H9 (cell line): ENCODE data around the gene OR7C1. TPM values are rescaled to one million over a fixed set of nuclear protein-coding genes. Genes with fewer than 3 reads are reported as not detected.

Experiments used
- DNase-seq: peaks from one replicate; pipeline ENCODE4 v3.0.0-alpha.2; 2017
- H2AFZ ChIP-seq: one replicate; pipeline ENCODE4 v1.6.1; 2013; ENCODE audit warnings: mild to moderate bottlenecking, low read length, control low read depth, moderate library complexity
- H2AK5ac ChIP-seq: 2 replicates; pipeline ENCODE4 v1.6.1; 2013; ENCODE audit warnings: low read length, control low read depth, mixed read lengths; ENCODE audit not compliant: insufficient read length
- H2BK120ac ChIP-seq: one replicate; pipeline ENCODE4 v1.6.1; 2013; ENCODE audit warnings: low read depth, mild to moderate bottlenecking, low read length, control low read depth, inconsistent platforms; ENCODE audit not compliant: poor library complexity, severe bottlenecking
- H2BK12ac ChIP-seq: 2 replicates; pipeline ENCODE4 v1.6.1; 2013; ENCODE audit warnings: low read length, control low read depth, mixed read lengths, low read depth; ENCODE audit not compliant: insufficient read length
- H2BK15ac ChIP-seq: 2 replicates; pipeline ENCODE4 v1.6.1; 2013; ENCODE audit warnings: low read depth, low read length, control low read depth
- H2BK20ac ChIP-seq: one replicate; pipeline ENCODE4 v1.6.1; 2013; ENCODE audit warnings: low read depth, mild to moderate bottlenecking, low read length, control low read depth, inconsistent platforms; ENCODE audit not compliant: poor library complexity, severe bottlenecking
- H2BK5ac ChIP-seq: 2 replicates; pipeline ENCODE4 v1.6.1; 2013; ENCODE audit warnings: low read length, control low read depth, mixed read lengths; ENCODE audit not compliant: insufficient read length
- H3K14ac ChIP-seq: 2 replicates; pipeline ENCODE4 v1.6.1; 2013; ENCODE audit warnings: low read length, control low read depth; ENCODE audit not compliant: insufficient read depth
- H3K18ac ChIP-seq: 2 replicates; pipeline ENCODE4 v1.6.1; 2013; ENCODE audit warnings: low read depth, mild to moderate bottlenecking, mixed read lengths, low read length, control low read depth; ENCODE audit not compliant: insufficient read length
- H3K23ac ChIP-seq: 2 replicates; pipeline ENCODE4 v1.6.1; 2013; ENCODE audit warnings: low read length, control low read depth, mixed read lengths, low read depth; ENCODE audit not compliant: insufficient read length
- H3K23me2 ChIP-seq: 2 replicates; pipeline ENCODE4 v1.6.1; 2013; ENCODE audit warnings: low read depth, mild to moderate bottlenecking, mixed read lengths, low read length, control low read depth; ENCODE audit not compliant: insufficient read length, poor library complexity, severe bottlenecking
- H3K27ac ChIP-seq: 2 replicates; pipeline ENCODE4 v1.5.1; 2013; ENCODE audit warnings: low read length, control low read depth, mixed read lengths, low read depth; ENCODE audit not compliant: insufficient read length
- H3K27me3 ChIP-seq: 2 replicates; pipeline ENCODE4 v1.6.1; 2013; ENCODE audit warnings: low read length, control low read depth, inconsistent platforms; ENCODE audit not compliant: insufficient read depth
- H3K4ac ChIP-seq: 2 replicates; pipeline ENCODE4 v1.6.1; 2013; ENCODE audit warnings: low read depth, mild to moderate bottlenecking, control low read depth, inconsistent platforms, low read length, moderate library complexity
- H3K4me1 ChIP-seq: 2 replicates; pipeline ENCODE4 v1.6.1; 2013; ENCODE audit warnings: low read length, control low read depth, inconsistent platforms; ENCODE audit not compliant: insufficient read depth
- H3K4me2 ChIP-seq: 2 replicates; pipeline ENCODE4 v1.6.1; 2013; ENCODE audit warnings: low read length, control low read depth, mixed read lengths; ENCODE audit not compliant: insufficient read length, insufficient read depth
- H3K56ac ChIP-seq: 2 replicates; pipeline ENCODE4 v1.6.1; 2013; ENCODE audit warnings: low read depth, mild to moderate bottlenecking, mixed read lengths, low read length, control low read depth; ENCODE audit not compliant: insufficient read length
- H3K79me1 ChIP-seq: 2 replicates; pipeline ENCODE4 v1.6.1; 2013; ENCODE audit warnings: low read depth, mild to moderate bottlenecking, moderate library complexity, low read length, control low read depth, inconsistent platforms; ENCODE audit not compliant: insufficient read depth, poor library complexity, severe bottlenecking
- H3K79me2 ChIP-seq: 2 replicates; pipeline ENCODE4 v1.6.1; 2013; ENCODE audit warnings: low read length, control low read depth, inconsistent platforms; ENCODE audit not compliant: insufficient read depth
- H3K9ac ChIP-seq: 2 replicates; pipeline ENCODE4 v1.6.1; 2013; ENCODE audit warnings: low read length, control low read depth, mixed read lengths; ENCODE audit not compliant: insufficient read length; ENCODE audit errors: extremely low read depth
- H3K9me3 ChIP-seq: one replicate; pipeline ENCODE4 v1.6.1; 2013; ENCODE audit warnings: low read depth, low read length, inconsistent platforms; ENCODE audit not compliant: control insufficient read depth
- H3T11ph ChIP-seq: one replicate; pipeline ENCODE4 v1.6.1; 2013; ENCODE audit warnings: mild to moderate bottlenecking, low read length, control low read depth, inconsistent platforms
- H4K20me1 ChIP-seq: one replicate; pipeline ENCODE4 v1.6.1; 2013; ENCODE audit not compliant: control insufficient read depth, insufficient read length, insufficient read depth
- H4K5ac ChIP-seq: 2 replicates; pipeline ENCODE4 v1.6.1; 2013; ENCODE audit warnings: low read depth, mild to moderate bottlenecking, mixed read lengths, low read length, control low read depth; ENCODE audit not compliant: insufficient read length
- H4K8ac ChIP-seq: replicated peaks from 2 replicates; pipeline ENCODE4 v1.6.1; 2013; ENCODE audit warnings: low read length, control low read depth, mixed read lengths, low read depth; ENCODE audit not compliant: insufficient read length
- H4K91ac ChIP-seq: 2 replicates; pipeline ENCODE4 v1.6.1; 2013; ENCODE audit warnings: low read depth, mild to moderate bottlenecking, moderate library complexity, mixed read lengths, low read length, control low read depth; ENCODE audit not compliant: insufficient read length
- H3K27ac Mint-ChIP-seq, 3 experiments: 2 replicates in 2 of 3; 3 replicates in 1 of 3; pipeline ENCODE4 v1.8.0; 2020 to 2021; ENCODE audit warnings: mixed read lengths in 3 of 3, mild to moderate bottlenecking in 1 of 3, moderate library complexity in 1 of 3
- H3K27me3 Mint-ChIP-seq: 2 replicates; pipeline ENCODE4 v1.8.0; 2021; ENCODE audit warnings: low read depth, mild to moderate bottlenecking, moderate library complexity, mixed read lengths
- H3K36me3 Mint-ChIP-seq, 3 experiments: 2 replicates in 2 of 3; 3 replicates in 1 of 3; pipeline ENCODE4 v1.8.0; 2020 to 2021; ENCODE audit warnings: low read depth in 3 of 3, mixed read lengths in 3 of 3; ENCODE audit not compliant: insufficient read depth in 1 of 3
- H3K4me1 Mint-ChIP-seq, 2 experiments: 2 replicates each; pipeline ENCODE4 v1.8.0; 2020; ENCODE audit warnings: mixed read lengths in 2 of 2
- H3K4me3 Mint-ChIP-seq, 2 experiments: 2 replicates in 1 of 2; 3 replicates in 1 of 2; pipeline ENCODE4 v1.8.0; 2020 to 2021; ENCODE audit warnings: mild to moderate bottlenecking in 2 of 2, mixed read lengths in 2 of 2, moderate library complexity in 1 of 2
- H3K9me3 Mint-ChIP-seq, 2 experiments: 2 replicates in 1 of 2; 3 replicates in 1 of 2; pipeline ENCODE4 v1.8.0; 2020; ENCODE audit warnings: mild to moderate bottlenecking in 2 of 2, mixed read lengths in 2 of 2, moderate library complexity in 1 of 2
- CTCF ChIP-seq: fragments of 200-600 bp; sonication (generic); conservative IDR thresholded peaks from 3 replicates; pipeline ENCODE4 v1.8.0; 2021; ENCODE audit warnings: antibody characterized with exemption, mild to moderate bottlenecking
- WGBS: extraction: QIAGEN DNeasy Blood & Tissue Kit; methylation state at CpG from one replicate; pipeline ENCODE4 v1.1.7; 2013; ENCODE audit warnings: missing lambda C conversion rate, low lambda C conversion rate, mixed read lengths; ENCODE audit not compliant: insufficient read length; ENCODE audit errors: extremely low coverage; 5-methylcytosine and 5-hydroxymethylcytosine counted together
- total RNA-seq: library from RNA; stranded (reverse); gene quantifications from 2 replicates; pipeline ENCODE4 v1.2.1, GENCODE V29; 2021

The OR7C1 gene
- total RNA-seq, 1 experiment from 2014 or later = not detected

- no peaks in the 10 kb centered on the region for H3K27me3 ChIP-seq
- H3K9me3 ChIP-seq = no peaks in the 10 kb centered on the region
- no peak overlapping the region for H4K8ac ChIP-seq
- no peak for TF ChIP-seq CTCF
- no peak overlapping the region for H2BK5ac ChIP-seq
- Mint-ChIP-seq H3K4me1 (peaks cover 7 to 12% of the 10 kb centered on the region in 2 experiments), H3K36me3 (peaks cover 8 to 17% (median 12%) of the 10 kb centered on the region in 3 experiments), H3K27ac (no peak overlapping the region), H3K9me3 (peaks cover 24 to 74% of the 10 kb centered on the region in 2 experiments), H3K27me3 (no peaks in the 10 kb centered on the region; the same call in 1 of the 2 replicates), H3K4me3 (no peak overlapping the region)
- H3K9ac ChIP-seq = no peak overlapping the region
- H3K79me1 ChIP-seq = no peaks in the 10 kb centered on the region
- H2BK20ac ChIP-seq = no peak overlapping the region
- no peak overlapping the region for H3K4ac ChIP-seq
- no peak overlapping the region for H2AK5ac ChIP-seq
- no peak overlapping the region for H4K91ac ChIP-seq
- no peak overlapping the region for H3T11ph ChIP-seq
- no peak overlapping the region for H3K18ac ChIP-seq
- H4K20me1 ChIP-seq = no peaks in the 10 kb centered on the region
- H3K56ac ChIP-seq = no peak overlapping the region
- no peak overlapping the region for H3K4me2 ChIP-seq
- no peak overlapping the region for H3K14ac ChIP-seq
- no peak overlapping the region for H2BK120ac ChIP-seq
- DNase-seq = no peak
- H3K23ac ChIP-seq = no peak overlapping the region
- no peaks in the 10 kb centered on the region; the same call in 1 of the 2 replicates for H3K4me1 ChIP-seq
- H3K23me2 ChIP-seq = no peaks in the 10 kb centered on the region
- no peak overlapping the region for H2BK12ac ChIP-seq
- no peak overlapping the region for H2AFZ ChIP-seq
- no peaks in the 10 kb centered on the region for H3K79me2 ChIP-seq
- no peak overlapping the region for H3K27ac ChIP-seq
- H2BK15ac ChIP-seq = no peak overlapping the region
- H4K5ac ChIP-seq = no peak overlapping the region
- WGBS = no CpG with 5 or more reads among the region's 9 CpGs
Observed at GRCh38 chr19:14764401-14764800, 70.6 kb downstream of the OR7C1 start.
